HG02938 (cell line): ENCODE results near the gene CCDC127.

Experiments
- ATAC-seq: cut with Tn5 transposase; IDR thresholded peaks from one replicate; pipeline ENCODE4 v1.9.1; 2021; ENCODE audit warnings: mild to moderate bottlenecking, moderate library complexity; ENCODE audit not compliant: unreplicated experiment

The CCDC127 gene

DNA sequence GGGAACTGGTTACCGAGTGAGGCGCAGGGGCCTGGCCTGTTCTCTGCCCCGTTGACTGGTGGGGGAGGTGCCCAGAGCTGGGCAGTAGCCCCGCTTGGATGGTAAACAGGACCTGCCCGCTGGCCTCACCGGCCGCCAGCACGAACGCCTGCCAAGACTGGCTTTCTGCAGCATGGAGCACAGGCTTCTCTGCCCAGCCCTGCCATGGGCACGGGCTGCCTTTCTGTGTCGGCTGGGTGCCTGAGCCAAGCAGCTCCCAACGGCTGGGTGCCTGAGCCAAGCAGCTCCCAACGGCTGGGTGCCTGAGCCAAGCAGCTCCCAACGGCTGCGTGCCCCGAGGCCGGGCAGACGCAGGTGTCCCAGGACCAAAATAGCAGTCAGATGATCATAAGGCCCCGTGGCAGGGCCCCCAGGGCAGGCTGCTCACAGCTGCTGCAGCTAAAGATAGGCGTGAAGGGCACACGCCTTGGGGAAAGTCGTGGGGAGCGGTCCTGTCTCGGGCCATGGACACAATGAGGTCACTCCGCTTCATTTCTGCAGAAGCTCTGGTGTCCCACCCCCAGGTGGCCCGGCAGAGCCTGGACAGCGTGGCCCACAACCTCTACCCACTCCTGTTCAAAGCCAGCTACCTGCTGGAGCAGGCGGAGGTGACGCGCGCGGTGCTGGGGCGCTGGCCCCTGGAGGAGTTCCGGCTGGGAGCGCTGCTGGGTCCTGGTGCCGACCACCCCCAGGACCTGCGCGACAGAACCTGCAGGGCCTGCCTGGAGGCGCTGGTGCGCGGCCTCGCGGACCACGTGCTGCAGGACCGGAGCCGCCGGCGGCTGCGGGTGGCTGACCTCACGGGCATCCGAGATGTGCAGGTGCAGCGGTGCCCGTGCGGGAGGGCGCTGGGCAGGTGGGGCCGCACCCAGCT lies 26.7 kb downstream of the CCDC127 start, which contains the start of gene LRRC14B:
Gene LRRC14B, plus strand, starts transcription at position 460 of the 913 bp plus-strand sequence. Its CDS starts 44 bp downstream, at position 504.
- no peak for ATAC-seq

DNA sequence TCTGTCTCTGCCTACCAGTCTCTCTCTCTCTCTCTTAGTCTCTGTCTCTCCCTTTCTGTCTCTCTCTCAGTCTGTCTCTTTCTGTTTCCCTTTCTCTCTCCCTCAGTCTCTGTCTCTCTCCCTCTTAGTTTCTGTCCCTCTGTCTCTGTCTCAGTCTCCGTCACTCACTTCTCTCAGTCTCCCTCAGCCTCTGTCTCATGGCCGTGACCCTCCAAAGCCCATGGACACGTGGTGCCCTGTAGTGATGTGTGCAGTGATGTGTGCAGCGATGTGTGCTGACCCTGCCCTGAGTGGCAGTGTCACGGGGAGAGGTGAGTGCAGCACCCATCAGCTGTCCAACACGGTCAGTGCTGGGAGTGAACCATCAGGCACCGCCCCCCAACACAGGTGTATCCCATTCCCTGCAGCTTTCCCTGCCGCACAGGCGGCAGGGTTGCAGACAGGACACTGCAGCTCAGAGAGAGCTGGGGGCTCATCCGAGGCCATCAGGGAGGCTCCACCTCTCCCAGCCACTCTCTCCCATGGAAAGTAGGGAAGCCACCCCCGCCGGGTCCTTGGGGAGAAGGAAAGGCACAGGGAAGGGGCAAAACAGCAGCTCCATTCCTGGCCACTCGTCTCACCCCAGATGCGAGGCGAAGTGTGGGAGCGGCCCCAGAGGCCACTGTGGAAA lies 27.5 kb downstream of the CCDC127 start:
- peak; percentile 33 for ATAC-seq

- ATAC-seq: no peak
These were observed 28.0 kb downstream of the CCDC127 start for GRCh38 chr5:189976-190365.

- ATAC-seq: no peak
These were observed 28.5 kb downstream of the CCDC127 start for GRCh38 chr5:189486-189885.

DNA sequence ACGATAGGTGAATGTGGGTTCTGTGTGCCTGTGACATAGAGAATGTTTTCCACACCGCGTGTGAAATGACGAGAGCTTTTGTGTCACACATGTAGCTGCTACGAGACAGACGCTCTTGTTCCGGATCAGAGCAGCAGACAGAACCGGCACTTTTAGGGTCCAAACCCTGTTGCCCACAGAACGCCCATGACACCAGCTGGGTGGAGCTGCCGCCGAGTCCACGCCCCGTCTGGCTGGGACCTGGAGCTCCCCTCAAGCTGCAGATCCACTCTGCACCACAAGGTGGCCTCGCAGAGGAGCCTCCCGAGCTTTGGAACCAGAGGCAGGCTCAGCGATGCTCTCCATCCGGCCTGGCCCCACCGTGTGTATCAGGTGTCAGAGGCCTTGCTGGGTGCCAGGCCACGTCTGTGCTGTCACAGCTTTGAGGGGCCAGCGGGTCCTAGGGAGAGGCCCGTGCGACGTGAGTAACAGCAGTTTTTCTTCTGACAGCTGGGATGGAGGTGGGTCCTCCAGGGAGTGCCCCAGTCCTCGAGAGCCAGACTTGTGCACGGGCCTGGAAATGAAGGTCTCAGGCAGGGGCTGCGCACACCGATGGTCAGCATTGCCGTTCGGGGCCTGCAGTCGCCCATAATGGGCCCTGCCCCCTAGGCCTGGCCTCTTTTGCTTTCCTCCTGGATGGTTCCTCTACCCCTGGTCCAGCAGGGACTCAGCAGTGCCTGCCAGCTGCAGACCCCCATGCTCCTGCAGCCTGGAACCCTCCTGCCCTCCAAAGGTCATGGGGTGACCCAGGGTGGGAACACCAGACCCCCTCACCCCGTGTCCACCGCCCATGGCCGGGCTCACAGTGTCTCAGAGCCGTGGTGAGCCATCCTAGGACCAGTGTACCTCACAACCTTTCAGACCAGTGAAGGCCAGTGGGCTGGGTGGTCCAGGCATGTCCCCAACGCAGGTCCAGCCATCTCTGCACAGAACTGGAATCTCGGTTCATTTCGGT lies 29.2 kb downstream of the CCDC127 start:
- peak; percentile 78 for ATAC-seq

DNA sequence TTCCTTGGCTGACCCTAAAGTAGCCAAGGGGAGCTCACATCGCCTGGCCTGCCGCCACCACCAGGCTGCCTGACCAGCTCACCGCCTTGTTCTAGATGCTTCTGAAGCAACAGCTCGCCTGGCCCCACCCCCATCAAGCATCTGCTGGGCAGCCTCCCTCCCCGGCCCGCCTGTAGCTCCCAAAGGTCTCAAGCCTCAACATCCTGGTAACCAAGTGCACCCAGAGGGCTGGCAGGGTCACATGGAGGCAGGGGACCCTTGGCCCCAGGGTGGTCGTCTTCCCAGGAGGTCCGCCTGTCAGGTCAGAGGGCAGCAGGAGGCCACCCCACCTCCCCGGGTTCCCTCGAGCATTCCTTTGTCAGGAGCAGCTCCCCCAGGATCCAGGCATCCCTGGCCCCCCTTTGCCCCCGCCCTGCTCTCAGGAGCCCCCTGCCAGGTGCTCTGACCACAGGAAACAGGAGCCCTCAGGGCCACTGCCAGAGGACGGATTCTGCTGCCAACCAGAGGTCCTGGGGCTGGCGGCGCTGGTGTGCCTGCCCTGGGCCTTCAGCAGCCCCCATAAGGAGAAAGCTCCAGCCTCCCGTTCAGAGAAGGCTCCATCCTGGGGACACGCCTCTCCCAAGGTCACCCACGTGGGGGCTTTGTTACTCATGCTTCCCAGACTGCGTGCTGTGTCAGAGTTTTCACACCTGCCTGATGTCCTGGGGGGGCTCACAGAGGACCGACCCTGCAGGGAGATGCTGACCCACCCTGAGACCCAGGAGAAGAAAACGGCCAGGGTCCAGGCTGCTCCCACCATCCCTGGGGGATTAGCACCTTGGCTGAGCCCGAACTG lies 30.1 kb downstream of the CCDC127 start:
- no peak for ATAC-seq

DNA sequence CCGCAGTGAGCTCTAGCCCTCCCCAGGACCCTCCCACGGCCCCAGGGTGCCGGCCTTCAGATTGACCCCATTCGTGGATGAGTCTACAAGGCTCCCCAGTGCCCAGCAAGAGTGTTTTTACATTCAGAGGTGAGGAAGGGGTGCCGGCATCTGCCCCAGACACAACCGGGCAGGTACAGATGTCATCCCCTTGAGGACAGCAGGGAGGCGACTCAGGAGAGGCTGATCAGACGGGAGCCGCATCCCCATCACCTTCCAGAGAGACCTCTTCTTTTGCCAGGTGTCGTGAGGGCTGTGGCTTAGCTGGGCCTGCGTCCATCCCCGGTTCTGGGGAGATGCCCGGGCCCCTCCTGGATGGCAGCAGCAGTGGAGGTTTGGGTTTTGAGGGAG lies 30.9 kb downstream of the CCDC127 start:
- ATAC-seq: no peak

DNA sequence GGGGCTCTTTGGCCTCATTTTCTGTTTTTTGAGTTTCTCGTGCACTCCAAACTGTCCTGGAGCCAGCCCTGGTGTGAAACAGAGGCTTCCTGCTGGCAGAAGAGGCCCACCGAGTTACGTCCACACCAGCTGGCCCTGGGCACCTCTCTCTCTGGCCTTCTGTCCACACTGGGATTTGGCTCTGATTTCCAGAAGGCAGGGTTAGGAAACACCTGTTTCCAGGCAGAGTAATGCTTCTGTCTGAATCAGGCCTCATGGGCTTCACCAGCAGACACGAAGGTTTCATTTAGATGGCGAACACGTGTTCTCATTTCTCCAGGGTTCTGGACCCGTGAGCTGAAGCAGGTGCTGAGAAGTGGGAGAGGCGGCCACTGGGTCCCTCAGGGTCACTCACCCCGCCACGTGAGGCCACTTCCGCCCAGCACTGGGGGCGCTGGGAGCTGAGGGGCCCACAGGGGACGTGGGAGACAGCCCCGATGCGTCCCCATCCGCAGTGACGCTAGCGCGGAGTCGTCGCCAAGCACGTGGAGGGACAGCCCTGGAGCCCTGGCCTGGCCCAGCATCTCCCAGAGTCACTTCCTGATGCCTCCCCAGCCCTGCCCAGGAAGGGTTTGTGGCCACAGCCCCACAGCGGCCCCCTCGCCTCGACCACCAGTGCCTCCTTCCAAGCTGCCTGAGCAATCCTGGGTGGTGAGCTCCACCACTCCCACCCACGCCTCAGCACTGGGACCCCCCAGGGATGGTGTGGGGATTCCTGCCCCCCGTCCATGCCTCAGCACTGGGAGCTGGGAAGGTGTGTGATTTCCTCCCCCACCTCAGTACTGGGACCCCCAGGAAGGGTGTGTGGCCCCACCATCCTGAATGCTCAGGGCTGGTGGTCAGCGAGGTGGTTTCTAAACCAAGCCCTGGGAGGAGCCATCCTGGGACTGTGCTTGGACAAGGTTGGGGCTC lies 31.6 kb downstream of the CCDC127 start:
- no peak for ATAC-seq

GRCh38 chr5:185095-186070 lies 32.6 kb downstream of the CCDC127 start:
- no peak for ATAC-seq

GRCh38 chr5:184471-184870 lies 33.5 kb downstream of the CCDC127 start:
- no peak for ATAC-seq

DNA sequence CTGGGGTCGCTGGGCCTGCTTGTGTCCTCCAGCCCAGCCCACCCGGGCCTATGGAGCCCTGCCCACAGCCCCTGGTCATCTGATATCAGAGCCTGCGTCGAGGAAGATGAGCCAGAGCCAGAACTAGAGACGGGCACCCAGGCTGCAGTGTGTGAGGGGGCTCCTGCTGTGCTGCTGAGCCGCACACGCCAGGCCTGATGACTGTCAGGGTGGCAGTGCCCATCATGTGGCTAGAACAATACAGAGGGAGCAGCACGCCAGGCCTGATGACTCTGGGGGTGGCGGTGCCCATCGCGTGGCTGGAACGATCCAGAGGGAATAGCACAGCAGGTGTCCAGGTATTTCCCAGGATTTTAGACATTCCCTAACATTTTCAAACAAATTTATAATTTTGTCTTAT lies 35.8 kb downstream of the CCDC127 start:
- no peak for ATAC-seq

- ATAC-seq: no peak
These were observed 36.4 kb downstream of the CCDC127 start for GRCh38 chr5:181566-181965.

DNA sequence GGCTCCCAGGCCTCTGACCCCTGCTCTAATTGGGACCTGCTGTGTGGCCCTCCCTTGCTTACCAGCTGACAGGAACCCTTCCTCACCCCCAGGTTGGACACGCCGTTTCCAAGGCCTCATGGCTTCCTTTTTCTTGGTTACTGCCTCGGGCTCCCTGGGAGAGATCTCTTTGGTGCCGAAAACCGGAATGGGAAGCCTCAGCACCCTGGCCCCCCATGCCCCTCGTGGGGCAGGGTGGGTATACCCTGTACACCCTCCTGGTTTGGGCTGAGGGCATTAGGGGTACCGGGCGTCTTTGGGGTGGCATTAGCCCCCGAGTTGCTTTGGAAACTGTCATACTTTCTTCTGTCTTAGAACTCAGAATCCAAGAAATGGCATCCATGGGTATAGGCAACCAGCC lies 36.8 kb downstream of the CCDC127 start:
- no peak for ATAC-seq

- ATAC-seq: no peak
These were observed 37.6 kb downstream of the CCDC127 start for GRCh38 chr5:180286-180918.

- ATAC-seq: no peak
These were observed 38.6 kb downstream of the CCDC127 start for GRCh38 chr5:179401-179800.

DNA sequence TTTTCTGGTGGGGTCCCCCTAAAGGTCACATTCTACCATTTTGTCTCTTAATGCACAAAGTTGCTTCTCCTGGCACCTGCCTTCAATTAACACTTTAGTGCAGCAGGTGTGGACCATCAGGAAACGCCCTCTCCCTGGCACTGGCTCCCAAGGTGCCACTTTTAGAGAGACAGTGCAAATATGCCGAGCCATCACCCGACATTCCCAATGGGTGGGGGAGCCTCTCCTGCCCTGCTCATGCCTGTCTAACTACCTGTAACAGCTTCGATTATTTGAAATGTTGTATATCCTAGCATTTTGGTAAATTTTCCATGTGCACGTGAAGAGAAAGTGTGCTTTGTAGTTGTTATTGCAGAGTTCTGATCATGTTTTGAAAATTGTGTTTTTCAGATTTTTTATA lies 39.8 kb downstream of the CCDC127 start:
- ATAC-seq: no peak

DNA sequence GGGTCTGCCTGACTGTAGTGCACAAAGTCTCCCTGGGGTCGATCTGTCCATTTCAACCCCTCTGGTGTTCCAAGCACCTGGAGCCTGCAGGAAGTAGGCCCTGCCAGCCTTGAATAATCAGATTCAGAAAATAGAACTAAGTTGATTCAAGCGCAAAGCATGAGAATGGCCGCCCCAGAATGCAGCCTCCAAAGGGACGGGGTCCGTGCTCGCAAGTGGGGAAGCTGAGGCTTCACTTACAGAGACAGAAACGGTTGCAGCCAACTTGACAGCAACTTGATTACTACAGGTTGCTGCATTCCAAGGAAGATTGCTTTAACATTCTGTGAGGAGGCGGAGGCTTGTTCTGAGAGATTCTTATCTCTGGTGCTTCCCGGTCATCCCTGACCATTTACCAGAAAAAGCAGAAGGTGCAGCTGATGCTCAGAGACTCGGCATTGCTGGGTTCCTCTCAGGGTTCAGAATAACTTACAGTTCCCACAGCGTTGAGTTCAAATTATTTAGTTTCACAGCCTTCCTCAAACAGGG lies 41.6 kb downstream of the CCDC127 start:
- ATAC-seq: no peak
